Activated CD4-positive, CD25-positive, alpha-beta regulatory T cell (primary cell): ENCODE measurements around the gene C22orf31.

Source experiments
- DNase-seq, 4 experiments: peaks; one replicate each; lab custom pipeline; 2025; lab: John Stamatoyannopoulos, UW

The C22orf31 gene

GRCh38 chr22:29029202-29030000 is 32.2 kb downstream of the C22orf31 start:
- DNase-seq: no peak

GRCh38 chr22:29028468-29028867 is 33.2 kb downstream of the C22orf31 start:
- DNase-seq: no peak

- no peak for DNase-seq
Observed at GRCh38 chr22:29026579-29026978, 35.1 kb downstream of the C22orf31 start.

GRCh38 chr22:29023172-29023796 is 38.3 kb downstream of the C22orf31 start:
- no peak for DNase-seq

GRCh38 chr22:29022101-29022817 is 39.4 kb downstream of the C22orf31 start:
- DNase-seq: no peak

- no peak for DNase-seq
Observed at GRCh38 chr22:29018293-29019189, 43.1 kb downstream of the C22orf31 start.

GRCh38 chr22:29016067-29016938 is 45.3 kb downstream of the C22orf31 start:
- no peak for DNase-seq

GRCh38 chr22:29014773-29015172 is 46.9 kb downstream of the C22orf31 start:
- DNase-seq: no peak

- no peak for DNase-seq
Observed at GRCh38 chr22:29014293-29014692, 47.3 kb downstream of the C22orf31 start.

GRCh38 chr22:29012952-29013351 is 48.7 kb downstream of the C22orf31 start:
- no peak for DNase-seq

- DNase-seq: no peak
Observed at GRCh38 chr22:29012101-29012433, 49.6 kb downstream of the C22orf31 start.

GRCh38 chr22:29011240-29012100 is 50.2 kb downstream of the C22orf31 start:
- no peak for DNase-seq

- DNase-seq: no peak
Observed at GRCh38 chr22:29009148-29009547, 52.5 kb downstream of the C22orf31 start.
